ENCODE results near the gene ADSL.

The ADSL gene

GRCh38 chr22:40385036-40385782 lies 38.9 kb downstream of the ADSL start:
- TF ChIP-seq ESRRG (CRISPR knock-in tag; IDR thresholded peaks at IDR 0.05) (no peak), ZC3H10 (CRISPR knock-in tag; IDR thresholded peaks at IDR 0.05) (no peak), GLIS3 (CRISPR knock-in tag; IDR thresholded peaks at IDR 0.05) (no peak), SNAI2 (CRISPR knock-in tag; IDR thresholded peaks at IDR 0.05) (no peak), ZFP30 (CRISPR knock-in tag; IDR thresholded peaks at IDR 0.05) (no peak), ZNF8 (CRISPR knock-in tag; IDR thresholded peaks at IDR 0.05) (no peak), ZNF70 (CRISPR knock-in tag; IDR thresholded peaks at IDR 0.05) (no peak), OSR1 (CRISPR knock-in tag; IDR thresholded peaks at IDR 0.05) (no peak)
- TF ChIP-seq, protein P1, sequence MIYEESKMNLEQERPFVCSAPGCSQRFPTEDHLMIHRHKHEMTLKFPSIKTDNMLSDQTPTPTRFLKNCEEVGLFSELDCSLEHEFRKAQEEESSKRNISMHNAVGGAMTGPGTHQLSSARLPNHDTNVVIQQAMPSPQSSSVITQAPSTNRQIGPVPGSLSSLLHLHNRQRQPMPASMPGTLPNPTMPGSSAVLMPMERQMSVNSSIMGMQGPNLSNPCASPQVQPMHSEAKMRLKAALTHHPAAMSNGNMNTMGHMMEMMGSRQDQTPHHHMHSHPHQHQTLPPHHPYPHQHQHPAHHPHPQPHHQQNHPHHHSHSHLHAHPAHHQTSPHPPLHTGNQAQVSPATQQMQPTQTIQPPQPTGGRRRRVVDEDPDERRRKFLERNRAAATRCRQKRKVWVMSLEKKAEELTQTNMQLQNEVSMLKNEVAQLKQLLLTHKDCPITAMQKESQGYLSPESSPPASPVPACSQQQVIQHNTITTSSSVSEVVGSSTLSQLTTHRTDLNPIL (CRISPR knock-in tag; IDR thresholded peaks at IDR 0.05; ENCODE audit: low read depth): no peak
- no peak for ATAC-seq

DNA sequence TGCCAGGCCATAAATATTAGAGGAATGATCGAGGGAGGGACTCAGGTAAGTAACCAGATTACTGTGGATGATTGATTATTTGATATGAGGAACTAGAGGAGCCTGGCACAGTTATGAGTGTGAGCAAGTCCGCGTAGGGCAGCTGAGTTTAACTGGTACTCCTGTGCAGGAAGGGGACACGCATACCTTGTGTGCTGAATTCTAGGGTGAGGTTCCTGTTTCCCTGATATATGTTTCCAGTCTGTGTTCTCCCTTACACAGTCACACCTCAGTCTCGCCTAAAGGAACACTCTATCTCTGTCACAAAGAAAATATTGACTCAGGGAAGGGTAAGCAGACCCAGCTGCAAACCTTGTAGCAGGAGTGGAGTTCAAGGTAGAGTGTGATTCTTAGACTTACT lies 41.4 kb downstream of the ADSL start:
- no peak for TF ChIP-seq ZFP30 (CRISPR knock-in tag; IDR thresholded peaks at IDR 0.05)
- TF ChIP-seq ZFP3 (CRISPR knock-in tag; IDR thresholded peaks at IDR 0.05): no peak
- TF ChIP-seq ARNTL (CRISPR knock-in tag; IDR thresholded peaks at IDR 0.05; ENCODE audit: borderline replicate concordance, low read depth): no peak
- no peak for TF ChIP-seq ZNF70 (CRISPR knock-in tag; IDR thresholded peaks at IDR 0.05)
- TF ChIP-seq, protein P2, sequence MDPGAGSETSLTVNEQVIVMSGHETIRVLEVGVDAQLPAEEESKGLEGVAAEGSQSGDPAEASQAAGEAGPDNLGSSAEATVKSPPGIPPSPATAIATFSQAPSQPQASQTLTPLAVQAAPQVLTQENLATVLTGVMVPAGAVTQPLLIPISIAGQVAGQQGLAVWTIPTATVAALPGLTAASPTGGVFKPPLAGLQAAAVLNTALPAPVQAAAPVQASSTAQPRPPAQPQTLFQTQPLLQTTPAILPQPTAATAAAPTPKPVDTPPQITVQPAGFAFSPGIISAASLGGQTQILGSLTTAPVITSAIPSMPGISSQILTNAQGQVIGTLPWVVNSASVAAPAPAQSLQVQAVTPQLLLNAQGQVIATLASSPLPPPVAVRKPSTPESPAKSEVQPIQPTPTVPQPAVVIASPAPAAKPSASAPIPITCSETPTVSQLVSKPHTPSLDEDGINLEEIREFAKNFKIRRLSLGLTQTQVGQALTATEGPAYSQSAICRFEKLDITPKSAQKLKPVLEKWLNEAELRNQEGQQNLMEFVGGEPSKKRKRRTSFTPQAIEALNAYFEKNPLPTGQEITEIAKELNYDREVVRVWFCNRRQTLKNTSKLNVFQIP (CRISPR knock-in tag; IDR thresholded peaks at IDR 0.05; ENCODE audit: borderline replicate concordance, low read depth): no peak
- TF ChIP-seq OSR1 (CRISPR knock-in tag; IDR thresholded peaks at IDR 0.05): no peak
- no peak for TF ChIP-seq TCF4 (CRISPR knock-in tag; IDR thresholded peaks at IDR 0.05; ENCODE audit: borderline replicate concordance)
- ATAC-seq: no peak

GRCh38 chr22:40388231-40388630 lies 41.9 kb downstream of the ADSL start:
- no peak for TF ChIP-seq ISL1 (CRISPR knock-in tag; IDR thresholded peaks at IDR 0.05)
- TF ChIP-seq PPARA (CRISPR knock-in tag; IDR thresholded peaks at IDR 0.05; ENCODE audit: borderline replicate concordance): no peak
- TF ChIP-seq, protein P3, sequence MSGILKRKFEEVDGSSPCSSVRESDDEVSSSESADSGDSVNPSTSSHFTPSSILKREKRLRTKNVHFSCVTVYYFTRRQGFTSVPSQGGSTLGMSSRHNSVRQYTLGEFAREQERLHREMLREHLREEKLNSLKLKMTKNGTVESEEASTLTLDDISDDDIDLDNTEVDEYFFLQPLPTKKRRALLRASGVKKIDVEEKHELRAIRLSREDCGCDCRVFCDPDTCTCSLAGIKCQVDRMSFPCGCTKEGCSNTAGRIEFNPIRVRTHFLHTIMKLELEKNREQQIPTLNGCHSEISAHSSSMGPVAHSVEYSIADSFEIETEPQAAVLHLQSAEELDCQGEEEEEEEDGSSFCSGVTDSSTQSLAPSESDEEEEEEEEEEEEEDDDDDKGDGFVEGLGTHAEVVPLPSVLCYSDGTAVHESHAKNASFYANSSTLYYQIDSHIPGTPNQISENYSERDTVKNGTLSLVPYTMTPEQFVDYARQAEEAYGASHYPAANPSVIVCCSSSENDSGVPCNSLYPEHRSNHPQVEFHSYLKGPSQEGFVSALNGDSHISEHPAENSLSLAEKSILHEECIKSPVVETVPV (CRISPR knock-in tag; IDR thresholded peaks at IDR 0.05): no peak
- TF ChIP-seq TSHZ2 (CRISPR knock-in tag; IDR thresholded peaks at IDR 0.05): no peak
- TF ChIP-seq RARB (CRISPR knock-in tag; IDR thresholded peaks at IDR 0.05): no peak
- no peak for TF ChIP-seq ZNF565 (CRISPR knock-in tag; conservative IDR thresholded peaks at IDR 0.05; ENCODE audit: low read depth)
- TF ChIP-seq ZNF70 (CRISPR knock-in tag; IDR thresholded peaks at IDR 0.05): no peak
- TF ChIP-seq ESRRG (CRISPR knock-in tag; IDR thresholded peaks at IDR 0.05): no peak
- TF ChIP-seq PATZ1 (CRISPR knock-in tag; IDR thresholded peaks at IDR 0.05; ENCODE audit: borderline replicate concordance): no peak
- no peak for TF ChIP-seq ZNF8 (CRISPR knock-in tag; IDR thresholded peaks at IDR 0.05)
- no peak for ATAC-seq
